SK-N-MC (cell line): ENCODE data around the gene EIF2D.

Source experiments
- DNase-seq: peaks from one replicate; pipeline ENCODE4 v3.0.0-alpha.2; 2011; ENCODE audit warnings: low read depth, low spot score
- H3K27ac ChIP-seq: fragments of 200-600 bp; sonication (generic); 2 replicates; pipeline ENCODE4 v1.5.1; 2016; ENCODE audit warnings: mixed run types
- H3K36me3 ChIP-seq: fragments of 200-600 bp; sonication (generic); 2 replicates; pipeline ENCODE4 v1.6.1; 2017; ENCODE audit warnings: antibody characterized with exemption, low read length, mixed read lengths; ENCODE audit not compliant: insufficient read depth
- H3K4me3 ChIP-seq: fragments of 200-600 bp; sonication (generic); 2 replicates; pipeline ENCODE4 v1.5.1; 2016
- H3K9ac ChIP-seq: fragments of 200-600 bp; sonication (generic); 2 replicates; pipeline ENCODE4 v1.8.0; 2017; ENCODE audit warnings: mixed run types, mixed read lengths; ENCODE audit not compliant: insufficient read length
- H3K9me3 ChIP-seq: fragments of 200-600 bp; sonication (generic); 2 replicates; pipeline ENCODE4 v1.6.1; 2017; ENCODE audit warnings: low read depth, mild to moderate bottlenecking, antibody characterized with exemption, low read length, moderate library complexity, mixed read lengths
- EZH2 ChIP-seq: fragments of 200-600 bp; sonication (generic); IDR thresholded peaks from one replicate; pipeline ENCODE4 v1.6.1; 2017; ENCODE audit warnings: antibody characterized with exemption
- FOXP2 ChIP-seq: optimal IDR thresholded peaks from 2 replicates; pipeline ENCODE3; 2011; ENCODE audit warnings: mild to moderate bottlenecking, moderate library complexity; ENCODE audit not compliant: insufficient read depth; ENCODE audit errors: extremely low read length, control extremely low read depth
- POLR2AphosphoS5 ChIP-seq: IDR thresholded peaks from 2 replicates; pipeline ENCODE4 v1.6.1; 2012; ENCODE audit warnings: mild to moderate bottlenecking, low read depth, low read length, borderline replicate concordance

EIF2D gene

GRCh38 chr1:206591696-206592095, 20.6 kb downstream of the EIF2D start:
- Histone ChIP-seq H3K4me3 (no peak overlapping the region), H3K9ac (no peak overlapping the region), H3K27ac (no peak overlapping the region), H3K36me3 (peaks cover 56% of the 10 kb centered on the region), H3K9me3 (no peaks in the 10 kb centered on the region)
- TF ChIP-seq POLR2AphosphoS5: no peak
- no peak for TF ChIP-seq EZH2
- DNase-seq: no peak

GRCh38 chr1:206591226-206591625, 21.0 kb downstream of the EIF2D start:
- H3K4me3 ChIP-seq: no peak overlapping the region
- no peaks in the 10 kb centered on the region for H3K9me3 ChIP-seq
- H3K9ac ChIP-seq: no peak overlapping the region
- TF ChIP-seq FOXP2 (no peak), POLR2AphosphoS5 (no peak), EZH2 (no peak)
- no peak for DNase-seq
- H3K27ac ChIP-seq: no peak overlapping the region
- H3K36me3 ChIP-seq: peaks cover 52% of the 10 kb centered on the region

- H3K9me3 ChIP-seq: no peaks in the 10 kb centered on the region
- no peak overlapping the region for H3K9ac ChIP-seq
- no peak for DNase-seq
- no peak overlapping the region for H3K4me3 ChIP-seq
- peaks cover 42% of the 10 kb centered on the region for H3K36me3 ChIP-seq
- TF ChIP-seq FOXP2: no peak
- no peak for TF ChIP-seq EZH2
- no peak for TF ChIP-seq POLR2AphosphoS5
- no peak overlapping the region for H3K27ac ChIP-seq
Observed at GRCh38 chr1:206590025-206590758, 22.1 kb downstream of the EIF2D start.

GRCh38 chr1:206589206-206589605, 23.1 kb downstream of the EIF2D start:
- Histone ChIP-seq H3K9ac (no peak overlapping the region), H3K4me3 (no peak overlapping the region), H3K27ac (no peak overlapping the region), H3K36me3 (peaks cover 32% of the 10 kb centered on the region; the same call in 1 of the 2 replicates), H3K9me3 (no peaks in the 10 kb centered on the region)
- TF ChIP-seq EZH2 (no peak), FOXP2 (no peak)
- no peak for DNase-seq

GRCh38 chr1:206588492-206588891, 23.8 kb downstream of the EIF2D start:
- Histone ChIP-seq H3K9me3 (no peaks in the 10 kb centered on the region), H3K36me3 (peaks cover 25% of the 10 kb centered on the region; the same call in 1 of the 2 replicates), H3K27ac (no peak overlapping the region), H3K4me3 (no peak overlapping the region), H3K9ac (no peak overlapping the region)
- TF ChIP-seq EZH2 (no peak), FOXP2 (no peak), POLR2AphosphoS5 (no peak)
- no peak for DNase-seq

GRCh38 chr1:206587904-206588303, 24.4 kb downstream of the EIF2D start:
- no peak overlapping the region for H3K27ac ChIP-seq

GRCh38 chr1:206586501-206587445, 25.5 kb downstream of the EIF2D start:
- Histone ChIP-seq H3K9me3 (no peaks in the 10 kb centered on the region), H3K27ac (no peak overlapping the region), H3K9ac (no peak overlapping the region), H3K4me3 (no peak overlapping the region), H3K36me3 (peaks cover 11% of the 10 kb centered on the region; the same call in 1 of the 2 replicates)
- TF ChIP-seq FOXP2 (no peak), POLR2AphosphoS5 (no peak), EZH2 (no peak)
- no peak for DNase-seq

More at GRCh38 chr1:206587904-206588303, 24.4 kb downstream of the EIF2D start:
- H3K9ac ChIP-seq: no peak overlapping the region
- peaks cover 22% of the 10 kb centered on the region; the same call in 1 of the 2 replicates for H3K36me3 ChIP-seq
- no peak overlapping the region for H3K4me3 ChIP-seq
- DNase-seq: no peak
- TF ChIP-seq POLR2AphosphoS5 (no peak), EZH2 (no peak), FOXP2 (no peak)
- H3K9me3 ChIP-seq: no peaks in the 10 kb centered on the region

- no peaks in the 10 kb centered on the region; the same call in 1 of the 2 replicates for H3K36me3 ChIP-seq
- H3K9me3 ChIP-seq: no peaks in the 10 kb centered on the region
- H3K4me3 ChIP-seq: no peak overlapping the region
- TF ChIP-seq EZH2 (no peak), FOXP2 (no peak), POLR2AphosphoS5 (no peak)
- no peak for DNase-seq
- no peak overlapping the region for H3K27ac ChIP-seq
- no peak overlapping the region for H3K9ac ChIP-seq
Observed at GRCh38 chr1:206584683-206585082, 27.6 kb downstream of the EIF2D start.
